Measurements from ENCODE around the gene ARHGEF18.

Gene ARHGEF18

GRCh38 chr19:7383284-7383683 lies 34.5 kb downstream of the ARHGEF18 start:
- DNase-seq (ENCODE audit: low spot score): no peak
- FAIRE-seq: no peak

GRCh38 chr19:7385062-7385461 lies 36.3 kb downstream of the ARHGEF18 start:
- DNase-seq (ENCODE audit: low spot score): no peak
- no peak for FAIRE-seq

- no peak for FAIRE-seq
- no peak for DNase-seq (ENCODE audit: low spot score)
These were observed 37.6 kb downstream of the ARHGEF18 start for GRCh38 chr19:7386308-7386707.

GRCh38 chr19:7386769-7387168 lies 38.0 kb downstream of the ARHGEF18 start:
- DNase-seq (ENCODE audit: low spot score) (no peak), FAIRE-seq (no peak)

GRCh38 chr19:7391218-7391670 lies 42.5 kb downstream of the ARHGEF18 start:
- DNase-seq (ENCODE audit: low spot score): peak; percentile 55
- no peak for FAIRE-seq

- DNase-seq (ENCODE audit: low spot score) (no peak), FAIRE-seq (no peak)
These were observed 44.7 kb downstream of the ARHGEF18 start for GRCh38 chr19:7393459-7393858.

GRCh38 chr19:7393939-7394730 lies 45.4 kb downstream of the ARHGEF18 start:
- DNase-seq (ENCODE audit: low spot score) (no peak), FAIRE-seq (no peak)

- FAIRE-seq (peak; percentile 44), DNase-seq (ENCODE audit: low spot score) (peak; percentile 87)
These were observed 46.1 kb downstream of the ARHGEF18 start for GRCh38 chr19:7394731-7395359.

GRCh38 chr19:7395360-7396066 lies 46.8 kb downstream of the ARHGEF18 start:
- FAIRE-seq (no peak), DNase-seq (ENCODE audit: low spot score) (no peak)

- no peak for FAIRE-seq
- no peak for DNase-seq (ENCODE audit: low spot score)
These were observed 49.0 kb downstream of the ARHGEF18 start for GRCh38 chr19:7397687-7398086.
